ENCODE measurements around the gene SMIM24.

SMIM24 gene

DNA sequence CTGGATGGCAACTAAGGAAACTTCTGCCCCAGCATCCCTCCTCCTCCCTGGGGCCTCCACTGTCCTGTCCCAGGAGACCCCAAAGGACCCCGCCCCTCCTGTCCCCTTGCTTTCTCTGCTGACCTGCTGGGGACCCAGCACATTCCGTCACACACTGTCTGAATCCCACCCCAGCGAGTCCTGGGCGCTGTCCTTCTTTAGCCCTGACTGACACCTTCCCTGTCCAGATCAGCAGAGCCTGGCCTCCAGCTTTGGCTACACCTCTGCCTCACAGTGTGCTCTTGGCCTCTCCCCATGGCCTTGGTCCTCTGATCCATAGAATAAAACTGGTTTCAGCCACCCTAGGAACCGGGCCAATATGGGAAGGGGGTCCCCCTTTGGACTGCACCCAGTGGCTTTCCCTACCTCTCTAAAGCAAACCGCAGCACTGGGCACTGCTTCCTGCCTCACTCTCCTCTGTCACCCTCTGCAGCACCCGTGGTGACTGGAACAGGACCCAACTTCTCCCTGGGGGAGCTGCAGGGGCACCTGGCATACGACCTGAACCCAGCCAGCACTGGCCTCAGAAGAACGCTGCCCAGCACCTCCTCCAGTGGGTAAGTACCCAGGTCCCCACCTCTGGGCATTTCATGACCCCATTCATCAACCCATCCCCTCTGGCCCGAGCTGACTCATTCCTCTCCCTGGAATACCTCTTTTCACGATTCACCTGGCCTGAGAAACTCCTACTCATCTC, 46.4 kb downstream of the SMIM24 start:
- TF ChIP-seq TEAD4 (IDR thresholded peaks at IDR 0.05) (no peak), YY1 (IDR thresholded peaks at IDR 0.05; ENCODE audit: low read depth) (no peak)
- TF ChIP-seq, protein P1, sequence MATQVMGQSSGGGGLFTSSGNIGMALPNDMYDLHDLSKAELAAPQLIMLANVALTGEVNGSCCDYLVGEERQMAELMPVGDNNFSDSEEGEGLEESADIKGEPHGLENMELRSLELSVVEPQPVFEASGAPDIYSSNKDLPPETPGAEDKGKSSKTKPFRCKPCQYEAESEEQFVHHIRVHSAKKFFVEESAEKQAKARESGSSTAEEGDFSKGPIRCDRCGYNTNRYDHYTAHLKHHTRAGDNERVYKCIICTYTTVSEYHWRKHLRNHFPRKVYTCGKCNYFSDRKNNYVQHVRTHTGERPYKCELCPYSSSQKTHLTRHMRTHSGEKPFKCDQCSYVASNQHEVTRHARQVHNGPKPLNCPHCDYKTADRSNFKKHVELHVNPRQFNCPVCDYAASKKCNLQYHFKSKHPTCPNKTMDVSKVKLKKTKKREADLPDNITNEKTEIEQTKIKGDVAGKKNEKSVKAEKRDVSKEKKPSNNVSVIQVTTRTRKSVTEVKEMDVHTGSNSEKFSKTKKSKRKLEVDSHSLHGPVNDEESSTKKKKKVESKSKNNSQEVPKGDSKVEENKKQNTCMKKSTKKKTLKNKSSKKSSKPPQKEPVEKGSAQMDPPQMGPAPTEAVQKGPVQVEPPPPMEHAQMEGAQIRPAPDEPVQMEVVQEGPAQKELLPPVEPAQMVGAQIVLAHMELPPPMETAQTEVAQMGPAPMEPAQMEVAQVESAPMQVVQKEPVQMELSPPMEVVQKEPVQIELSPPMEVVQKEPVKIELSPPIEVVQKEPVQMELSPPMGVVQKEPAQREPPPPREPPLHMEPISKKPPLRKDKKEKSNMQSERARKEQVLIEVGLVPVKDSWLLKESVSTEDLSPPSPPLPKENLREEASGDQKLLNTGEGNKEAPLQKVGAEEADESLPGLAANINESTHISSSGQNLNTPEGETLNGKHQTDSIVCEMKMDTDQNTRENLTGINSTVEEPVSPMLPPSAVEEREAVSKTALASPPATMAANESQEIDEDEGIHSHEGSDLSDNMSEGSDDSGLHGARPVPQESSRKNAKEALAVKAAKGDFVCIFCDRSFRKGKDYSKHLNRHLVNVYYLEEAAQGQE (IDR thresholded peaks at IDR 0.05; ENCODE audit: low read depth): no peak

DNA sequence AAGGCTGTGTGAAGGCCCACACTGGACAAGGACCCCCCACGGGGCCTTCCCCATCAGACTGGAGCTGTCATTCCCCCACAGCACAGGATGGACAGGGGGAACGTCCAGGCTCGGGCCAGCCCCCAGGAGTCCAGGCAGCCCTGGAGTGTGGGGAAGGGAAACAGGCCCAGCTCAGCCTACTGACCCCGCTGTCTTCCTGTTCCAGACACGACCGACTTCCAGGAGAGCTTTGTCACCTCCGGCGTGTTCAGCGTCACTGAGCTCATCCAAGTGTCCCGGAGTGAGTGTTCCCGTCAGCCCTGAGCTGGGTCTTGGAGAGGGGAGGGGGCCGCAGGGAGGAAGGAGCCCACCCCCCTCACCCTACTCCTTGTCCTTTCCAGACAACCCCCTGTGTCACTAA, 47.0 kb downstream of the SMIM24 start:
- TF ChIP-seq, protein P1 (IDR thresholded peaks at IDR 0.05; ENCODE audit: low read depth): no peak
- TF ChIP-seq CREB1 (IDR thresholded peaks at IDR 0.05; ENCODE audit: low read depth) (no peak), TCF12 (IDR thresholded peaks at IDR 0.05; ENCODE audit: low read depth) (no peak), TEAD4 (IDR thresholded peaks at IDR 0.05) (no peak), TAF1 (IDR thresholded peaks at IDR 0.05; ENCODE audit: low read depth) (no peak), RAD21 (IDR thresholded peaks at IDR 0.05; ENCODE audit: low read depth) (no peak), FOXM1 (IDR thresholded peaks at IDR 0.05; ENCODE audit: borderline replicate concordance, low read depth) (no peak), EP300 (IDR thresholded peaks at IDR 0.05; ENCODE audit: borderline replicate concordance) (no peak), EGR1 (IDR thresholded peaks at IDR 0.05) (no peak), CEBPB (IDR thresholded peaks at IDR 0.05) (no peak), YY1 (IDR thresholded peaks at IDR 0.05; ENCODE audit: low read depth) (no peak)
- TF ChIP-seq, protein P2, sequence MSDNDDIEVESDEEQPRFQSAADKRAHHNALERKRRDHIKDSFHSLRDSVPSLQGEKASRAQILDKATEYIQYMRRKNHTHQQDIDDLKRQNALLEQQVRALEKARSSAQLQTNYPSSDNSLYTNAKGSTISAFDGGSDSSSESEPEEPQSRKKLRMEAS (IDR thresholded peaks at IDR 0.05): no peak
- TF ChIP-seq, protein P3, sequence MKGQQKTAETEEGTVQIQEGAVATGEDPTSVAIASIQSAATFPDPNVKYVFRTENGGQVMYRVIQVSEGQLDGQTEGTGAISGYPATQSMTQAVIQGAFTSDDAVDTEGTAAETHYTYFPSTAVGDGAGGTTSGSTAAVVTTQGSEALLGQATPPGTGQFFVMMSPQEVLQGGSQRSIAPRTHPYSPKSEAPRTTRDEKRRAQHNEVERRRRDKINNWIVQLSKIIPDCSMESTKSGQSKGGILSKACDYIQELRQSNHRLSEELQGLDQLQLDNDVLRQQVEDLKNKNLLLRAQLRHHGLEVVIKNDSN (IDR thresholded peaks at IDR 0.05): no peak

DNA sequence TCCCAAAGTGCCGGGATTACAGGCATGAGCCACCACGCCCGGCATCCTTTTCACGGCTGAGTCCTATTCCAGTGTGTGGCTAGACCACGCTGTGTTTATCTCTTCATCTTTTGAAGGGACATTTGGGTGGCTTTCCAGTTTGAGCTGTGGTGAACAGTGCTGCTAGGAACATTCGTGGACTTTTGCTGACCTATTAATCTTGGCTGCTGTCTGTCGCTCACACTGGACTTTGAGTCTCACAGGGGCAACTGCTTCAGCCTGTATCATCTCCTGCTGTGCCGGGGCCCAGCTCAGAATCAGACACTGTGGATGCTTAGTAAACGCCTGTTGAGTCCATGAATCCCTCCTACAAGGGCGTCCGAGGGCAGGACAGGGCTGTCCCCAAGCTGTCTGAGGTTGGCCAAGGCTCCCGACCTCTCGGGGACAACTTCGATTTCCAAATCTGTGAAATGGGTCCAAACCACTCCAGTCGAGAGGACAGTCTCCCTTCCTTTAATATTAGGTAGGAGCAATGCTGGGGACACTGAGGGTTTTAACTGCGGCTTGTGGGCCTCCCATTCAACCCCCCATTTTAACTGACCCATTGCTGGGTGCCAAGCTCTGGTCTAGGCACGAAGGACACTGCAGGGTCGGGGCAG, 48.4 kb downstream of the SMIM24 start:
- TF ChIP-seq TAF1 (IDR thresholded peaks at IDR 0.05; ENCODE audit: low read depth): no peak
- no peak for TF ChIP-seq RAD21 (IDR thresholded peaks at IDR 0.05; ENCODE audit: low read depth)
- no peak for TF ChIP-seq YY1 (IDR thresholded peaks at IDR 0.05; ENCODE audit: low read depth)
- no peak for TF ChIP-seq CEBPB (IDR thresholded peaks at IDR 0.05)
- TF ChIP-seq, protein P1 (IDR thresholded peaks at IDR 0.05; ENCODE audit: low read depth): no peak
- TF ChIP-seq, protein P2 (IDR thresholded peaks at IDR 0.05): no peak
- TF ChIP-seq ZBTB7A (IDR thresholded peaks at IDR 0.05; ENCODE audit: low read depth): no peak
- TF ChIP-seq TCF12 (IDR thresholded peaks at IDR 0.05; ENCODE audit: low read depth): no peak
- TF ChIP-seq CREB1 (IDR thresholded peaks at IDR 0.05; ENCODE audit: low read depth): no peak
- TF ChIP-seq FOXM1 (IDR thresholded peaks at IDR 0.05; ENCODE audit: borderline replicate concordance, low read depth): no peak
- TF ChIP-seq TEAD4 (IDR thresholded peaks at IDR 0.05): no peak
- TF ChIP-seq, protein P3 (IDR thresholded peaks at IDR 0.05): no peak
- TF ChIP-seq EP300 (IDR thresholded peaks at IDR 0.05; ENCODE audit: borderline replicate concordance): no peak

DNA sequence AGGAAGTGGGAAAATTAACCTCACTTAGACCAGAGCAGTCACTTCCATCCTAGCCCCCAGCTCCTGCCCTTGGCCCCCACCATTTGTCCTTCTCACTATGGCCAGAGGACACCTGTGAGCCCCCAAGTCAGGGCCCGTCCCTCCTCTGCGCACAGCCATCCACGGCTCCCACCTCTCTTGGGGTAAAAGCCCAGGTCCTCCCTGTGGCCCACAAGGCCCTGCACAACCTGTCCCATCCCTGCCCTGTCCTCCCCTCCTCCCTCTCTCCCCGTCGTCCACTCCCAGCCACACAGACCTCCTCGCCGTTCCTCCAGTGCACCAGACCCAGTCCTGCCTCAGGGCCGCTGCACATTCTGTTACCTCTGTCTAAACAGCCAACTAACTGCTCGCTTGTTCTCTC, 53.9 kb downstream of the SMIM24 start:
- TF ChIP-seq, protein P1 (IDR thresholded peaks at IDR 0.05; ENCODE audit: low read depth): no peak
- no peak for TF ChIP-seq CEBPB (IDR thresholded peaks at IDR 0.05)
- no peak for TF ChIP-seq NFIC (IDR thresholded peaks at IDR 0.05)
- TF ChIP-seq, protein P3 (IDR thresholded peaks at IDR 0.05): no peak
- no peak for TF ChIP-seq CREB1 (IDR thresholded peaks at IDR 0.05; ENCODE audit: low read depth)
- TF ChIP-seq, protein P2 (IDR thresholded peaks at IDR 0.05): no peak
- TF ChIP-seq TAF1 (IDR thresholded peaks at IDR 0.05; ENCODE audit: low read depth): no peak
- TF ChIP-seq RAD21 (IDR thresholded peaks at IDR 0.05; ENCODE audit: low read depth): no peak
- TF ChIP-seq EGR1 (IDR thresholded peaks at IDR 0.05): no peak
- TF ChIP-seq TCF12 (IDR thresholded peaks at IDR 0.05; ENCODE audit: low read depth): no peak
- no peak for TF ChIP-seq TEAD4 (IDR thresholded peaks at IDR 0.05)
- no peak for TF ChIP-seq YY1 (IDR thresholded peaks at IDR 0.05; ENCODE audit: low read depth)
- no peak for TF ChIP-seq EP300 (IDR thresholded peaks at IDR 0.05; ENCODE audit: borderline replicate concordance)
- TF ChIP-seq FOXM1 (IDR thresholded peaks at IDR 0.05; ENCODE audit: borderline replicate concordance, low read depth): no peak
- no peak for TF ChIP-seq ZBTB7A (IDR thresholded peaks at IDR 0.05; ENCODE audit: low read depth)
